GM12892 (cell line): ENCODE results near the gene SOX6.

ENCODE experiments used
- POLR2A ChIP-seq: IDR thresholded peaks from 2 replicates; pipeline ENCODE4 v1.6.1; 2011; ENCODE audit warnings: low read depth, low read length, control low read depth
- POLR2AphosphoS5 ChIP-seq: IDR thresholded peaks from 2 replicates; pipeline ENCODE4 v1.6.1; 2011; ENCODE audit warnings: low read depth, low read length, control low read depth

DNA sequence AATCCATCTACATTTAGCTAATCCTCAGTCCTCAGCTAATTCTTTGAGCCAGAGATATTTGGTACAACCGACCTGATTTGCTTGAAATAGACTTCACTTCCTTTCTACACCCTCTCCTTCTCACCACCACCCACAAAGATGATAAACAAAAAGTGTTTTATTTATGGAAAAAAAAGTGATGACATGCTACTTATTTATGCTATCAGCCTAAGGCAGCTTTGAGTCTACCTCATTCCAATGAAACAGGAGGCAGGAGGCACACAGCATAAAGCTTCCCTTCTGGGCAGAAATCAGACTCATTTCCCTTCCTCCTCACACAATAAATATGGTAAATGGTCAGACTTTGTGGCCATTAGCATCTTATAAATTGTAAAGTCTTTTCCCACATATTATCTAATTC, 325.7 kb downstream of the SOX6 start:
- TF ChIP-seq POLR2A (no peak), POLR2AphosphoS5 (no peak)
